NT2/D1 (cell line): ENCODE measurements around the gene DDHD1.

Experiments
- YY1 ChIP-seq: IDR thresholded peaks from 2 replicates; pipeline ENCODE4 v1.6.1; 2011; ENCODE audit not compliant: insufficient read length, insufficient read depth
- ZNF274 ChIP-seq: IDR thresholded peaks from 2 replicates; pipeline ENCODE4 v1.6.1; 2011; ENCODE audit warnings: mild to moderate bottlenecking, low read depth, low read length

- TF ChIP-seq ZNF274 (no peak), YY1 (no peak)
Measured at GRCh38 chr14:53109105-53110041, 43.8 kb downstream of the DDHD1 start.
